ENCODE data around the gene SNPH. TPM values are rescaled to one million over a fixed set of nuclear protein-coding genes. Genes with fewer than 3 reads are reported as not detected.

SNPH gene
- total and polyA plus RNA-seq, 7 experiments from 2014 or later, result 6.0 to 43.4 (median 16.7) TPM

DNA sequence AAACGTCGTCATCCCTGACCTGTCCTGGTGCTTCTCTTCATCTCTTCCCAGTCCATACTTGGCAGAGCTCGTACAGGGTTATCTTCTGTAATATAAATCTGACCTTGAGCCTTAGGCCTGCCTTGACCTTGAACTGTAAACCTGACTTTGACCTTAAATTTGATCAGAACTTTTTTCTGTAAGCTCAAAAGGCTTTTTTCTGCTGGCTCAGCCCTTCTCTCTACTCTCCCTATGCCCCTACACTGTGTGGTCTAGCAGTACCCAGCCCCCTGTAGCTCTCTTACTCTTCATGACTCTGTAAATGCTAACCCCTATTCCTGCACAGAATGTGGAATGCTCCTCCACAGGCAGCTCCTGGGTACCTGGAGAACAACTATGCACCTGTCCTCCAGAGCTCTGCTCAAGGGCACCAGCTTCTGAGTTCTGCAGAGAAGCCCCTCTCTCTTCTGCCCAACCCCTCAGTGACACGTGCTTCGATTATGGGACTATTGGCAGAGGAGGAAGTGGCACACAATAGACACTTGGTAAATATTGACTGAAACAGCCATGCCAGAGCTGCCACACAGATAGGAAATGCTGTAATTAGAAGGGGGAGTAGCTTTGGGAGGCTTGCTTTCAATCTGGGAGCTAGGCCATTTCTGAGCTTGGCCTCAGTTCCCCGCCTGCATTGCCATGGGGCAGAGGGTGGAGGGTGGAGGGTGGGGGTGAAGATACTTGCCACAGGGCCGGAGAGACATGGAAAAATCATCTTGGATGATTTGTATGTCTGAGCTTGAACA is 15.4 kb downstream of the SNPH start:
- H3K4me1 ChIP-seq (ENCODE audit: control insufficient read depth in 2 of 2, insufficient read depth in 2 of 2, low read length in 2 of 2), result peaks cover 0 to 55% of the 10 kb centered on the region in 2 donors
- intact Hi-C loops (cut with micrococcal nuclease), result loop anchor here in 1 of 2 donors (1.0 to 5.0 kb wide), 2 partner anchors 15 to 54 kb away; partner anchors contain the start of genes RAD21L1 and SNPH
- H3K4me3 Mint-ChIP-seq, result peak overlapping the region in 9 of 10 donors; percentile 49 to 83 (median 67)
- H3K27me3 Mint-ChIP-seq, result no peaks in the 10 kb centered on the region
- peak in 1 of 9 donors; percentile 20 for DNase-seq
- no peaks in the 10 kb centered on the region for H3K9me3 ChIP-seq (ENCODE audit: control insufficient read depth in 2 of 3, low read length in 3 of 3)
- no peaks in the 10 kb centered on the region for H3K9me3 Mint-ChIP-seq
- ATAC-seq, result no peak
- H3K4me3 ChIP-seq (ENCODE audit: low read length), result no peak overlapping the region
- H3K27ac Mint-ChIP-seq, result peak overlapping the region in 8 of 9 donors; percentile 83 to 99 (median 89)
- peaks cover 0 to 12% (median 5%) of the 10 kb centered on the region in 5 donors for H3K36me3 Mint-ChIP-seq
- ChIA-PET POLR2A (interaction anchor here (0.5 to 6.1 kb wide), 10 partner anchors 8 to 55 kb away, joined by 3 to 74 read pairs (median 6); partner anchors contain the start of genes RAD21L1 and SNPH), CTCF (interaction anchor here (0.8 to 1.7 kb wide), 7 partner anchors 9 to 155 kb away, joined by 3 to 5 read pairs (median 4); no protein-coding TSS in a partner anchor)
- peaks cover 13 to 75% (median 63%) of the 10 kb centered on the region in 7 donors for H3K4me1 Mint-ChIP-seq
- H3K27me3 ChIP-seq (ENCODE audit: control insufficient read depth in 2 of 2, insufficient read depth in 2 of 2, low read length in 2 of 2), result no peaks in the 10 kb centered on the region
- H3K36me3 ChIP-seq (ENCODE audit: control insufficient read depth in 2 of 3, insufficient read depth in 3 of 3, low read length in 3 of 3), result peaks cover 0 to 5% (median 0%) of the 10 kb centered on the region in 3 experiments
- H3K27ac ChIP-seq (ENCODE audit: low read depth, low read length), result peak overlapping the region; percentile 53

GRCh38 chr20:1282966-1283365 is 16.9 kb downstream of the SNPH start:
- Mint-ChIP-seq H3K27me3 (no peaks in the 10 kb centered on the region), H3K36me3 (peaks cover 0 to 16% (median 7%) of the 10 kb centered on the region in 5 donors), H3K27ac (peak overlapping the region in 8 of 9 donors; percentile 64 to 99 (median 96)), H3K4me1 (peaks cover 25 to 90% (median 78%) of the 10 kb centered on the region in 7 donors), H3K9me3 (no peaks in the 10 kb centered on the region), H3K4me3 (peak overlapping the region in 6 of 10 donors; percentile 2 to 84 (median 2))
- Histone ChIP-seq H3K9me3 (ENCODE audit: control insufficient read depth in 2 of 3, low read length in 3 of 3) (no peaks in the 10 kb centered on the region), H3K4me1 (ENCODE audit: control insufficient read depth in 2 of 2, insufficient read depth in 2 of 2, low read length in 2 of 2) (peaks cover 0 to 70% of the 10 kb centered on the region in 2 donors), H3K36me3 (ENCODE audit: control insufficient read depth in 2 of 3, insufficient read depth in 3 of 3, low read length in 3 of 3) (peaks cover 0 to 5% (median 0%) of the 10 kb centered on the region in 3 experiments), H3K27ac (ENCODE audit: low read depth, low read length) (no peak overlapping the region), H3K4me3 (ENCODE audit: low read length) (no peak overlapping the region), H3K27me3 (ENCODE audit: control insufficient read depth in 2 of 2, insufficient read depth in 2 of 2, low read length in 2 of 2) (no peaks in the 10 kb centered on the region)
- intact Hi-C loops (cut with micrococcal nuclease), result loop anchor here in 1 of 2 donors (5.0 kb wide), 1 partner anchor 56 kb away; the partner anchor contains the start of gene RAD21L1
- no peak for ATAC-seq
- ChIA-PET CTCF (interaction anchor here (0.6 to 1.3 kb wide), 4 partner anchors 9 to 325 kb away, joined by 3 read pairs; no protein-coding TSS in a partner anchor), POLR2A (interaction anchor here (1.0 to 6.1 kb wide), 7 partner anchors 9 to 57 kb away, joined by 3 to 74 read pairs (median 7); partner anchors contain the start of genes RAD21L1 and SNPH)
- peak in 1 of 9 donors; percentile 8 for DNase-seq

GRCh38 chr20:1283522-1284510 is 17.7 kb downstream of the SNPH start:
- H3K36me3 Mint-ChIP-seq, result peaks cover 3 to 20% (median 10%) of the 10 kb centered on the region in 5 donors
- H3K27me3 Mint-ChIP-seq, result no peaks in the 10 kb centered on the region
- Histone ChIP-seq H3K27ac (ENCODE audit: low read depth, low read length) (peak overlapping the region; percentile 40), H3K36me3 (ENCODE audit: control insufficient read depth in 2 of 3, insufficient read depth in 3 of 3, low read length in 3 of 3) (peaks cover 0 to 5% (median 0%) of the 10 kb centered on the region in 3 experiments), H3K4me1 (ENCODE audit: control insufficient read depth in 2 of 2, insufficient read depth in 2 of 2, low read length in 2 of 2) (peaks cover 0 to 74% of the 10 kb centered on the region in 2 donors), H3K4me3 (ENCODE audit: low read length) (no peak overlapping the region), H3K27me3 (ENCODE audit: control insufficient read depth in 2 of 2, insufficient read depth in 2 of 2, low read length in 2 of 2) (no peaks in the 10 kb centered on the region), H3K9me3 (ENCODE audit: control insufficient read depth in 2 of 3, low read length in 3 of 3) (no peaks in the 10 kb centered on the region)
- ChIA-PET POLR2A (interaction anchor here (0.9 to 6.1 kb wide), 7 partner anchors 8 to 381 kb away, joined by 3 to 74 read pairs (median 5); partner anchors contain the start of gene SNPH), CTCF (interaction anchor here (0.6 to 1.1 kb wide), 3 partner anchors 8 to 326 kb away, joined by 3 read pairs; no protein-coding TSS in a partner anchor)
- H3K4me1 Mint-ChIP-seq, result peaks cover 29 to 96% (median 84%) of the 10 kb centered on the region in 7 donors
- peak in 1 of 9 donors; percentile 13 for DNase-seq
- intact Hi-C loops (cut with micrococcal nuclease), result loop anchor here in 1 of 2 donors (5.0 kb wide), 1 partner anchor 57 kb away; the partner anchor contains the start of gene RAD21L1
- peak overlapping the region in 8 of 9 donors; percentile 64 to 99 (median 96) for H3K27ac Mint-ChIP-seq
- H3K4me3 Mint-ChIP-seq, result peak overlapping the region in 9 of 10 donors; percentile 2 to 84 (median 26)
- no peaks in the 10 kb centered on the region for H3K9me3 Mint-ChIP-seq
- ATAC-seq, result no peak

DNA sequence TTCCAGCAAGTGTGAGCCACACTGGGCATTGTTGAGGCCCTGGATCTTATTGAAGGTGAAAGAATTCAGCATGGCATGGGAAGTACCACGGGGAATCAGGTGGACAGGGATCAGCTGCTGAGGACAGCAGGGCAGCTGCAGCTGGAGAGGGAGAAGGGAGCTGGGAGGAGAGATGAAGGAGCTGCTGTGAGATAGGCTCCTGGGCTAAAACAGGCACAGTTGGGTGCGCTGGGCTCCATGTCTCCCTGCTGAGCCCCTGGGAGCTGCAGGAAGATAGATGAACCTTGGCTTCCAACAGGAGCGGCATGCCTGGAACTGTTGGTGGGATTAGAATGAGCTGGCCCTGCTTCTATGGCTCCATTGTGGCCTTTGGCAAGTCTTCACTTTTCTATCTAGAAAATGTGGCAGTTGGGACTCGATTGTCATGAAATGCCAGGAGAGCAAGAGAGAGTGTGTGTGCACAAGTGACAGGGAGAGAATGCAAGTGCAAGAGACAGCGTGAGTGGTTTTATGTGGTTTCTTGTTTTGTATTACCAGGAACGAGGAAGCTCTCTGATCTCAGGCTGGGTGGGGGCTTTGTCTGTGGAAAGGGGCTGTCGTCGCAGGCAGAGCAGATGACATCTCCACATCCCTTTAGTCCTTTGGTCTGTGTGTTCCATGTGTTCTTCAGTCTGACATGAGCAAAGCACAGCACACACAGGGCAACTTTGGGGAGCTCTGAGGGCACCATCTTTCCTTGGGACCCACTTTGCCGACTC is 20.4 kb downstream of the SNPH start:
- H3K4me1 ChIP-seq (ENCODE audit: control insufficient read depth in 2 of 2, insufficient read depth in 2 of 2, low read length in 2 of 2), result peaks cover 0 to 61% of the 10 kb centered on the region in 2 donors
- H3K27me3 Mint-ChIP-seq, result no peaks in the 10 kb centered on the region
- no peaks in the 10 kb centered on the region for H3K36me3 ChIP-seq (ENCODE audit: control insufficient read depth in 2 of 3, insufficient read depth in 3 of 3, low read length in 3 of 3)
- peak overlapping the region; percentile 24 for H3K4me3 ChIP-seq (ENCODE audit: low read length)
- no peaks in the 10 kb centered on the region for H3K9me3 ChIP-seq (ENCODE audit: control insufficient read depth in 2 of 3, low read length in 3 of 3)
- intact Hi-C loops (cut with micrococcal nuclease), result loop anchor here (1.0 to 2.0 kb wide), 4 partner anchors 15 to 71 kb away; partner anchors contain the start of gene SNPH (in 2 of the 2)
- ATAC-seq (peak; percentile 84), DNase-seq (peak in 7 of 9 donors; percentile 65 to 86 (median 78))
- H3K27me3 ChIP-seq (ENCODE audit: control insufficient read depth in 2 of 2, insufficient read depth in 2 of 2, low read length in 2 of 2), result no peaks in the 10 kb centered on the region
- peak overlapping the region; percentile 87 to 99 (median 94) for H3K27ac Mint-ChIP-seq
- POLR2A ChIA-PET, result interaction anchor here (0.8 to 2.8 kb wide), 13 partner anchors 8 to 109 kb away, joined by 3 to 27 read pairs (median 6); partner anchors contain the start of genes RAD21L1 and SNPH
- CTCF ChIA-PET, result interaction anchor here (0.7 to 2.4 kb wide), 4 partner anchors 13 to 59 kb away, joined by 4 to 22 read pairs (median 6); partner anchors contain the start of gene SNPH
- H3K4me1 Mint-ChIP-seq, result peaks cover 28 to 92% (median 77%) of the 10 kb centered on the region in 7 donors
- H3K27ac ChIP-seq (ENCODE audit: low read depth, low read length), result peak overlapping the region; percentile 68
- H3K4me3 Mint-ChIP-seq, result peak overlapping the region; percentile 69 to 85 (median 80)
- peaks cover 3 to 26% (median 15%) of the 10 kb centered on the region in 5 donors for H3K36me3 Mint-ChIP-seq
- peaks cover 0 to 2% (median 0%) of the 10 kb centered on the region in 11 donors for H3K9me3 Mint-ChIP-seq

GRCh38 chr20:1287306-1287705 is 21.2 kb downstream of the SNPH start:
- H3K4me3 ChIP-seq (ENCODE audit: low read length), result peak overlapping the region; percentile 27
- H3K27ac ChIP-seq (ENCODE audit: low read depth, low read length), result peak overlapping the region; percentile 68
- H3K9me3 ChIP-seq (ENCODE audit: control insufficient read depth in 2 of 3, low read length in 3 of 3), result no peaks in the 10 kb centered on the region
- Mint-ChIP-seq H3K4me3 (peak overlapping the region; percentile 69 to 85 (median 80)), H3K27me3 (no peaks in the 10 kb centered on the region), H3K36me3 (peaks cover 3 to 26% (median 15%) of the 10 kb centered on the region in 5 donors), H3K9me3 (peaks cover 0 to 2% (median 0%) of the 10 kb centered on the region in 11 donors), H3K27ac (peak overlapping the region; percentile 87 to 99 (median 94)), H3K4me1 (peaks cover 27 to 94% (median 81%) of the 10 kb centered on the region in 7 donors)
- peaks cover 0 to 58% of the 10 kb centered on the region in 2 donors for H3K4me1 ChIP-seq (ENCODE audit: control insufficient read depth in 2 of 2, insufficient read depth in 2 of 2, low read length in 2 of 2)
- no peaks in the 10 kb centered on the region for H3K36me3 ChIP-seq (ENCODE audit: control insufficient read depth in 2 of 3, insufficient read depth in 3 of 3, low read length in 3 of 3)
- ChIA-PET CTCF (interaction anchor here (0.7 to 2.4 kb wide), 3 partner anchors 12 to 60 kb away, joined by 4 to 22 read pairs (median 6); no protein-coding TSS in a partner anchor), POLR2A (interaction anchor here (0.6 to 2.8 kb wide), 11 partner anchors 9 to 111 kb away, joined by 3 to 27 read pairs (median 7); partner anchors contain the start of genes RAD21L1 and SNPH)
- DNase-seq (peak in 3 of 9 donors; percentile 18 to 27 (median 19)), ATAC-seq (peak; percentile 38)
- intact Hi-C loops (cut with micrococcal nuclease), result loop anchor here in 1 of 2 donors (2.0 kb wide), 1 partner anchor 21 kb away; the partner anchor contains the start of gene SNPH
- no peaks in the 10 kb centered on the region for H3K27me3 ChIP-seq (ENCODE audit: control insufficient read depth in 2 of 2, insufficient read depth in 2 of 2, low read length in 2 of 2)
